Neural progenitor cell (in vitro differentiated cells): ENCODE data around the gene PAM.

Experiments used
- EZH2phosphoT487 ChIP-seq: fragments of 200-600 bp; sonication (generic); IDR thresholded peaks from 2 replicates; pipeline ENCODE4 v1.6.1; 2017; ENCODE audit warnings: antibody characterized with exemption
- TF ChIP-seq, protein P1 (sequence below): fragments of 200-600 bp; sonication (generic); IDR thresholded peaks from 2 replicates; pipeline ENCODE4 v1.5.1; 2017; ENCODE audit warnings: antibody characterized with exemption, mild to moderate bottlenecking

DNA sequence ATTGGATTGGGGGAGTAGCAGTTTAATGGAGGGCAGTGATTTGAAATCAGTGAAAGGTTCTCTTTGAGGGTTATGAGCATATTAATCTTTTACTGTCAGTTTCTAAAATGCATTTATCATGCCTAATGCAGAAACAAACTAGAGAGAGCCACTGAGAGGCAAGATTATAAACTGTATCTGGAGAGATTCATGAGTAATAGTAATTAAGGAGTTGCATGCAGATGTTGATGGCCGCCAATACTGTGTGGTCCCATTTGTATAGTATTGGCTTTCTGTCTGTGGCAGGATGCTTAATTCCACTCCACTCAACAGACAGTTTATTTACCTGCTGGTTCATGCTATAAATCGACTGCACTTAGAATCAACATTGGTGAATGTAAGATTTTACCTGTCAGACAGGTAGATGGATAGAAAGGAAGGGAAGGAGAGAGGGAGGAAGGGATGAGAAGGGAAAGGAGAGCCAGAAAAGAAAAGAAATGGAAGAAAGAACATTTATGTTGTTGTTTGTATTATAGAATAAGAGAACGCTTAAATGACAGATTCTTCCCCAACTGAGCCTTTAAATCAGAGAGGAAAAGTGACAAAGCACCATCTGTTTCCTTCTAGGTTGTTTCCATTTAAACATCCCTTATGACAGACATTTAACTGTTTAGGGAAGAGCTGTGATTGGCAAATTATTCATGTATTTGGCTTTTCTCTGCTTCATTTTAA lies 146.5 kb downstream of the PAM start:
- TF ChIP-seq, protein P1, sequence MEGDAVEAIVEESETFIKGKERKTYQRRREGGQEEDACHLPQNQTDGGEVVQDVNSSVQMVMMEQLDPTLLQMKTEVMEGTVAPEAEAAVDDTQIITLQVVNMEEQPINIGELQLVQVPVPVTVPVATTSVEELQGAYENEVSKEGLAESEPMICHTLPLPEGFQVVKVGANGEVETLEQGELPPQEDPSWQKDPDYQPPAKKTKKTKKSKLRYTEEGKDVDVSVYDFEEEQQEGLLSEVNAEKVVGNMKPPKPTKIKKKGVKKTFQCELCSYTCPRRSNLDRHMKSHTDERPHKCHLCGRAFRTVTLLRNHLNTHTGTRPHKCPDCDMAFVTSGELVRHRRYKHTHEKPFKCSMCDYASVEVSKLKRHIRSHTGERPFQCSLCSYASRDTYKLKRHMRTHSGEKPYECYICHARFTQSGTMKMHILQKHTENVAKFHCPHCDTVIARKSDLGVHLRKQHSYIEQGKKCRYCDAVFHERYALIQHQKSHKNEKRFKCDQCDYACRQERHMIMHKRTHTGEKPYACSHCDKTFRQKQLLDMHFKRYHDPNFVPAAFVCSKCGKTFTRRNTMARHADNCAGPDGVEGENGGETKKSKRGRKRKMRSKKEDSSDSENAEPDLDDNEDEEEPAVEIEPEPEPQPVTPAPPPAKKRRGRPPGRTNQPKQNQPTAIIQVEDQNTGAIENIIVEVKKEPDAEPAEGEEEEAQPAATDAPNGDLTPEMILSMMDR, result no peak
- no peak for TF ChIP-seq EZH2phosphoT487
